ENCODE data around the gene AKAP12.

DNA sequence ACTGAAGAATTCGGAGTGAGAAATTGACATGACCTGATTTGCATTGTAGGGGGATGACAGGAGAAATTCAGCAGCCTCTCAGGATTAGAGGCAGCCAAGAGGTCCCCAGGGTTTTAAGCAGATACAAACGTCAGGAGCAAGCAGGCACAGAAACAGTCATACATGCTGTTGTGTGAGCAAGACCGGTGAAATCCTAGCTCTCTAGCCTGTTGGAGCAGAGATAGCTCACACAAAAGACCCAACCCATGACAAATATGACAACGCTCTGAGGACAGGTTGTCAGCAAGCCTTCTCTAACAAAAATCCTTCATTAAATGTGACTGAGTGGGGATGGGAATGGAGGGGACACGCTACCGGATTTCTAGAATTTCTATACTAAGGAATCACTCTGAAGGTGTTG, 23.0 kb upstream of the AKAP12 start:
- TF ChIP-seq, protein P1, sequence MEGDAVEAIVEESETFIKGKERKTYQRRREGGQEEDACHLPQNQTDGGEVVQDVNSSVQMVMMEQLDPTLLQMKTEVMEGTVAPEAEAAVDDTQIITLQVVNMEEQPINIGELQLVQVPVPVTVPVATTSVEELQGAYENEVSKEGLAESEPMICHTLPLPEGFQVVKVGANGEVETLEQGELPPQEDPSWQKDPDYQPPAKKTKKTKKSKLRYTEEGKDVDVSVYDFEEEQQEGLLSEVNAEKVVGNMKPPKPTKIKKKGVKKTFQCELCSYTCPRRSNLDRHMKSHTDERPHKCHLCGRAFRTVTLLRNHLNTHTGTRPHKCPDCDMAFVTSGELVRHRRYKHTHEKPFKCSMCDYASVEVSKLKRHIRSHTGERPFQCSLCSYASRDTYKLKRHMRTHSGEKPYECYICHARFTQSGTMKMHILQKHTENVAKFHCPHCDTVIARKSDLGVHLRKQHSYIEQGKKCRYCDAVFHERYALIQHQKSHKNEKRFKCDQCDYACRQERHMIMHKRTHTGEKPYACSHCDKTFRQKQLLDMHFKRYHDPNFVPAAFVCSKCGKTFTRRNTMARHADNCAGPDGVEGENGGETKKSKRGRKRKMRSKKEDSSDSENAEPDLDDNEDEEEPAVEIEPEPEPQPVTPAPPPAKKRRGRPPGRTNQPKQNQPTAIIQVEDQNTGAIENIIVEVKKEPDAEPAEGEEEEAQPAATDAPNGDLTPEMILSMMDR (conservative IDR thresholded peaks at IDR 0.05; ENCODE audit: low read length) = no peak
- no peak for TF ChIP-seq EZH2phosphoT487 (IDR thresholded peaks at IDR 0.05; ENCODE audit: borderline replicate concordance)

All from Loucy (cell line).